ENCODE measurements around the gene PKNOX2.

- TF ChIP-seq CTCF (IDR thresholded peaks at IDR 0.05) = no peak
- no peak for TF ChIP-seq POLR2AphosphoS5 (IDR thresholded peaks at IDR 0.05)
- TF ChIP-seq EP300 (IDR thresholded peaks at IDR 0.05) = no peak
Measured at GRCh38 chr11:125328225-125328580, 163.7 kb downstream of the PKNOX2 start.

Data from suprapubic skin (tissue), 4 donors.